GM12878 (cell line): ENCODE measurements around the gene AKAP5. TPM values are rescaled to one million over a fixed set of nuclear protein-coding genes. Genes with fewer than 3 reads are reported as not detected.

Experiments used
- ATF7 ChIP-seq: fragments of 450-650 bp; IDR thresholded peaks from 2 replicates; pipeline ENCODE4 v1.6.1; 2016; ENCODE audit warnings: low read depth, mild to moderate bottlenecking
- BACH1 ChIP-seq: fragments of 450-650 bp; IDR thresholded peaks from 2 replicates; pipeline ENCODE4 v1.6.1; 2017; ENCODE audit warnings: mild to moderate bottlenecking, borderline replicate concordance
- BCL11A ChIP-seq: IDR thresholded peaks from 2 replicates; pipeline ENCODE4 v1.6.1; 2011; ENCODE audit warnings: low read depth, low read length
- CEBPB ChIP-seq, 2 experiments: fragments of 150-350 bp in 1 of 2; IDR thresholded peaks; 2 replicates each; pipeline ENCODE4 v1.6.1; 2012 to 2014; ENCODE audit warnings: low read depth in 2 of 2, low read length in 2 of 2, borderline replicate concordance in 1 of 2, inconsistent platforms in 1 of 2
- CREB1 ChIP-seq: IDR thresholded peaks from 2 replicates; pipeline ENCODE4 v1.6.1; 2012; ENCODE audit warnings: low read depth, mild to moderate bottlenecking, inconsistent platforms
- DPF2 ChIP-seq: fragments of 450-650 bp; IDR thresholded peaks from 2 replicates; pipeline ENCODE4 v1.6.1; 2017; ENCODE audit warnings: mild to moderate bottlenecking
- EED ChIP-seq: sonication (generic); IDR thresholded peaks from 2 replicates; pipeline ENCODE4 v1.6.1; 2016; ENCODE audit warnings: antibody characterized with exemption, low read depth
- IKZF1 ChIP-seq: fragments of 450-650 bp; conservative IDR thresholded peaks from 2 replicates; pipeline ENCODE4 v1.6.1; 2017; ENCODE audit warnings: antibody characterized with exemption, mild to moderate bottlenecking
- IKZF2 ChIP-seq, 2 experiments: fragments of 450-650 bp; IDR thresholded peaks; 2 replicates each; pipeline ENCODE4 v1.6.1; 2017; ENCODE audit warnings: mild to moderate bottlenecking in 2 of 2, moderate library complexity in 2 of 2
- MXI1 ChIP-seq: fragments of 150-350 bp; IDR thresholded peaks from 2 replicates; pipeline ENCODE4 v1.6.1; 2011; ENCODE audit warnings: low read depth, mild to moderate bottlenecking, inconsistent platforms, low read length, improper control_type of control experiment
- NFYA ChIP-seq: IDR thresholded peaks from 2 replicates; pipeline ENCODE4 v1.6.1; 2011; ENCODE audit warnings: low read depth, mild to moderate bottlenecking, low read length, improper control_type of control experiment, borderline replicate concordance
- POLR2A ChIP-seq: IDR thresholded peaks from 2 replicates; pipeline ENCODE4 v1.6.1; 2011; ENCODE audit warnings: low read depth, mild to moderate bottlenecking, low read length
- RUNX3 ChIP-seq: IDR thresholded peaks from 2 replicates; pipeline ENCODE4 v1.6.1; 2012; ENCODE audit warnings: low read length, inconsistent platforms
- SMC3 ChIP-seq: IDR thresholded peaks from 2 replicates; pipeline ENCODE4 v1.6.1; 2011; ENCODE audit warnings: low read length, improper control_type of control experiment, borderline replicate concordance
- WRNIP1 ChIP-seq: IDR thresholded peaks from 2 replicates; pipeline ENCODE4 v1.6.1; 2011; ENCODE audit warnings: low read depth, low read length, improper control_type of control experiment, borderline replicate concordance
- YBX1 ChIP-seq: fragments of 450-650 bp; IDR thresholded peaks from 2 replicates; pipeline ENCODE4 v1.6.1; 2016; ENCODE audit warnings: antibody characterized with exemption
- polyA plus RNA-seq, 11 experiments: library from polyadenylated mRNA; depleted of rRNA in 4 of 11; unstranded in 6 of 11; stranded (reverse) in 5 of 11; fragments of >200 nt; fragmentation: Nextera tagmentation in 4 of 11; fragmentation: Illumina TruSeq in 1 of 11; extraction: Ambion mirVana in 4 of 11; extraction: Trizol in 1 of 11; gene quantifications; 1 replicate in 1 of 11; 2 replicates in 10 of 11; pipeline versions ENCODE4 v1.2.1 to v1.2.3, GENCODE V29; 2011 to 2016; ENCODE audit warnings: inconsistent platforms in 2 of 11, missing spikeins in 2 of 11, low read depth in 1 of 11
- total RNA-seq, 4 experiments: library from RNA; depleted of rRNA in 3 of 4; stranded (reverse); fragments of >200 nt in 3 of 4; fragmentation: Illumina TruSeq in 1 of 4; extraction: Trizol in 1 of 4; gene quantifications; 2 replicates each; pipeline versions ENCODE4 v1.2.1 to v1.2.3, GENCODE V29; 2013 to 2021
- TF ChIP-seq, protein P1 (sequence below): fragments of 450-650 bp; IDR thresholded peaks from 2 replicates; pipeline ENCODE4 v1.6.1; 2017; ENCODE audit warnings: mild to moderate bottlenecking, moderate library complexity
- TF ChIP-seq, protein P2 (sequence below): fragments of 450-650 bp; IDR thresholded peaks from 2 replicates; pipeline ENCODE4 v1.6.1; 2017; ENCODE audit warnings: mild to moderate bottlenecking, low read depth, inconsistent platforms; ENCODE audit not compliant: poor library complexity, severe bottlenecking

The AKAP5 gene
- total and polyA plus RNA-seq, 10 of the 15 experiments (the other 5 are each of a cell fraction or from before 2014, with no cell fraction given), result 0.45 to 5.1 (median 1.7) TPM

DNA sequence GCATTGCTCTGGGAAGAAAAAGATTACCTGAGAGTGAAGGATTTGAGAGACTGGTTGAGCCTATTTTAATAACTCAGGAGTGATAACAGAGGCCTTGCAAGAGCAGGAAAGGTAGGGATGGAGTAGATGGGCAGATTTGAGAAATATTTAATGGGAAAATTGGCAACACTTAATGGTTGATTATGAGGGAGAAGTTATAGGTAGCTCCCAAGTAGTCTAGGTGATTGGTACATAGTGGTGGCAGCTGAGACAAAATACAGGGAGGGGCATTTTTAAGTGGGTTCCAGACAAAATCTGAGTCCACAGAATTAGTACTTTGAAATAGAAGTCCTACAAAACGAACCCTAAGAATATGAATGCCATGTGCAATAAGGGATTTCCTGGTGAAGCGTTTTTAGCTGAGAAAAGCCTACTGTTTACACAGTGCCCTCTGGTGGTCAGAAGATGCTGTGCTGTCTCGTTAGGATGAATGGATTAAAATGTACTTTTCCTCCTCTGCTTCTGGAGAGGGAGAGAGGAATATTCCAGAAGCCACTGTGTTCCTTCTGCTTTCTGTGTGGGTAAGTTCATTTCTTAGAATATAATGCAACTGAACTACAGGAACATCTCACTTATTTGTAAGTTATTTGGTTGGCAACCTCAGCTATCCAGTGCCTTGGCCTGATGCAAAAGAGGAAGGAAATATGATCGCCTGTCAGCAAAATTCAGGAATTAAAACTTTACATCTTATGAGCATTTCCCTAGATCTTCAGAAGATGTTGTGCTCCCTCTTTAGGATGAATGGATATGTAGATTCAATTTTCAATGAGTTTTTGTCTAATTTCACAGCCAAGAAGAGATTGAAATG, 45.7 kb downstream of the AKAP5 start (continued):
- no peak for TF ChIP-seq CEBPB (IDR thresholded peaks at IDR 0.05; ENCODE audit: borderline replicate concordance in 1 of 2, low read depth in 2 of 2, low read length in 2 of 2)
- peak; percentile 24; the same call in 1 of the 2 replicates for TF ChIP-seq RUNX3
- no peak for TF ChIP-seq BACH1
- peak; percentile 53 for TF ChIP-seq IKZF1
- TF ChIP-seq YBX1, result no peak
- TF ChIP-seq MXI1, result peak; percentile 90
- TF ChIP-seq NFYA, result no peak
- peak; percentile 76 for TF ChIP-seq SMC3
- TF ChIP-seq, protein P1, sequence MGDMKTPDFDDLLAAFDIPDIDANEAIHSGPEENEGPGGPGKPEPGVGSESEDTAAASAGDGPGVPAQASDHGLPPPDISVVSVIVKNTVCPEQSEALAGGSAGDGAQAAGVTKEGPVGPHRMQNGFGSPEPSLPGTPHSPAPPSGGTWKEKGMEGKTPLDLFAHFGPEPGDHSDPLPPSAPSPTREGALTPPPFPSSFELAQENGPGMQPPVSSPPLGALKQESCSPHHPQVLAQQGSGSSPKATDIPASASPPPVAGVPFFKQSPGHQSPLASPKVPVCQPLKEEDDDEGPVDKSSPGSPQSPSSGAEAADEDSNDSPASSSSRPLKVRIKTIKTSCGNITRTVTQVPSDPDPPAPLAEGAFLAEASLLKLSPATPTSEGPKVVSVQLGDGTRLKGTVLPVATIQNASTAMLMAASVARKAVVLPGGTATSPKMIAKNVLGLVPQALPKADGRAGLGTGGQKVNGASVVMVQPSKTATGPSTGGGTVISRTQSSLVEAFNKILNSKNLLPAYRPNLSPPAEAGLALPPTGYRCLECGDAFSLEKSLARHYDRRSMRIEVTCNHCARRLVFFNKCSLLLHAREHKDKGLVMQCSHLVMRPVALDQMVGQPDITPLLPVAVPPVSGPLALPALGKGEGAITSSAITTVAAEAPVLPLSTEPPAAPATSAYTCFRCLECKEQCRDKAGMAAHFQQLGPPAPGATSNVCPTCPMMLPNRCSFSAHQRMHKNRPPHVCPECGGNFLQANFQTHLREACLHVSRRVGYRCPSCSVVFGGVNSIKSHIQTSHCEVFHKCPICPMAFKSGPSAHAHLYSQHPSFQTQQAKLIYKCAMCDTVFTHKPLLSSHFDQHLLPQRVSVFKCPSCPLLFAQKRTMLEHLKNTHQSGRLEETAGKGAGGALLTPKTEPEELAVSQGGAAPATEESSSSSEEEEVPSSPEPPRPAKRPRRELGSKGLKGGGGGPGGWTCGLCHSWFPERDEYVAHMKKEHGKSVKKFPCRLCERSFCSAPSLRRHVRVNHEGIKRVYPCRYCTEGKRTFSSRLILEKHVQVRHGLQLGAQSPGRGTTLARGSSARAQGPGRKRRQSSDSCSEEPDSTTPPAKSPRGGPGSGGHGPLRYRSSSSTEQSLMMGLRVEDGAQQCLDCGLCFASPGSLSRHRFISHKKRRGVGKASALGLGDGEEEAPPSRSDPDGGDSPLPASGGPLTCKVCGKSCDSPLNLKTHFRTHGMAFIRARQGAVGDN, result no peak
- TF ChIP-seq, protein P2, sequence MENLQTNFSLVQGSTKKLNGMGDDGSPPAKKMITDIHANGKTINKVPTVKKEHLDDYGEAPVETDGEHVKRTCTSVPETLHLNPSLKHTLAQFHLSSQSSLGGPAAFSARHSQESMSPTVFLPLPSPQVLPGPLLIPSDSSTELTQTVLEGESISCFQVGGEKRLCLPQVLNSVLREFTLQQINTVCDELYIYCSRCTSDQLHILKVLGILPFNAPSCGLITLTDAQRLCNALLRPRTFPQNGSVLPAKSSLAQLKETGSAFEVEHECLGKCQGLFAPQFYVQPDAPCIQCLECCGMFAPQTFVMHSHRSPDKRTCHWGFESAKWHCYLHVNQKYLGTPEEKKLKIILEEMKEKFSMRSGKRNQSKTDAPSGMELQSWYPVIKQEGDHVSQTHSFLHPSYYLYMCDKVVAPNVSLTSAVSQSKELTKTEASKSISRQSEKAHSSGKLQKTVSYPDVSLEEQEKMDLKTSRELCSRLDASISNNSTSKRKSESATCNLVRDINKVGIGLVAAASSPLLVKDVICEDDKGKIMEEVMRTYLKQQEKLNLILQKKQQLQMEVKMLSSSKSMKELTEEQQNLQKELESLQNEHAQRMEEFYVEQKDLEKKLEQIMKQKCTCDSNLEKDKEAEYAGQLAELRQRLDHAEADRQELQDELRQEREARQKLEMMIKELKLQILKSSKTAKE, result no peak
- no peak for TF ChIP-seq BCL11A
- TF ChIP-seq IKZF2 (IDR thresholded peaks at IDR 0.05), result peak in 1 of 2 experiments; percentile 25; a peak in 1 of 4 replicates
- no peak for TF ChIP-seq POLR2A
- 0 out of 2 replicates have a peak, but pooled peaks have one; percentile 21 for TF ChIP-seq EED
- TF ChIP-seq CREB1, result 0 out of 2 replicates have a peak, but pooled peaks have one; percentile 36
- TF ChIP-seq WRNIP1, result 0 out of 2 replicates have a peak, but pooled peaks have one; percentile 47
- TF ChIP-seq DPF2, result no peak
- TF ChIP-seq ATF7, result no peak
